Measurements from ENCODE around the gene CACNA2D2.
A peak's percentile ranks its signal among the peaks of the same experiment; 100 is the strongest.

Gene CACNA2D2

DNA sequence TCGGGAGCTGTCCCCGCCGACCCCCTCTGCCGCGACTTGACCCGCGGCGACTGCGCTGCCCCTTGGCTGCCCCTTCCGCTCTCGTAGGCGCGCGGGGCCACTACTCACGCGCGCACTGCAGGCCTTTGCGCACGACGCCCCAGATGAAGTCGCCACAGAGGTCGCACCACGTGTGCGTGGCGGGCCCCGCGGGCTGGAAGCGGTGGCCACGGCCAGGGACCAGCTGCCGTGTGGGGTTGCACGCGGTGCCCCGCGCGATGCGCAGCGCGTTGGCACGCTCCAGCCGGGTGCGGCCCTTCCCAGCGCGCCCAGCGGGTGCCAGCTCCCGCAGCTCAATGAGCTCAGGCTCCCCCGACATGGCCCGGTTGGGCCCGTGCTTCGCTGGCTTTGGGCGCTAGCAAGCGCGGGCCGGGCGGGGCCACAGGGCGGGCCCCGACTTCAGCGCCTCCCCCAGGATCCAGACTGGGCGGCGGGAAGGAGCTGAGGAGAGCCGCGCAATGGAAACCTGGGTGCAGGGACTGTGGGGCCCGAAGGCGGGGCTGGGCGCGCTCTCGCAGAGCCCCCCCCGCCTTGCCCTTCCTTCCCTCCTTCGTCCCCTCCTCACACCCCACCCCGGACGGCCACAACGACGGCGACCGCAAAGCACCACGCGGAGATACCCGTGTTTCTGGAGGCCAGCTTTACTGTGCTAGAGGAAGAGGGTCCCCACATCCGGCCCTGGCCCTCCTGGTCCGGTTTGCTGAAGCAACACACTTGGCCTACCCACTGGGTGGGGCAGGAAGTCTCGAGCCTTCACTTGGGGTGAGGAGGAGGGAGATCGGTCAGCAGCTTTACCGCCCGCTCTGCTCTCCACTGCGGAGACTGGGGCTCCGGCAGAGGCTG lies 162.7 kb downstream of the CACNA2D2 start, which contains the start of gene RASSF1:
Gene RASSF1, minus strand, starts transcription at position 389 of the 882 bp plus-strand sequence. Its CDS starts 31 bp downstream, at position 358.
- DNase-seq: no peak

DNA sequence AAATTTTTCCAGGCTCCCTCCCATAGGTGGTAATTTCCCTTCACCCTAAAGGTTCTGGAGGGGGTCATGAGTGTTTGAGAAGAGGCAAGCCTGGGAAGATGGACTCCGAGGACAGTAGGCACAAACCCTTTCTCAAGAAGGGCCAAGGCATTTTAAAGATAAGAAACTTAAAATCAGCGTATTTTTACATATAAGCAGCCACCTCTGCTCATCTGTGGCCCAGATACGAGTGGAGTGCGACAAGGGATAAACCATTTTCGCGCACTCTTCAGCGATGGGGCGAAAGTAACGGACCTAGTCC lies 163.3 kb downstream of the CACNA2D2 start:
- DNase-seq: no peak

DNA sequence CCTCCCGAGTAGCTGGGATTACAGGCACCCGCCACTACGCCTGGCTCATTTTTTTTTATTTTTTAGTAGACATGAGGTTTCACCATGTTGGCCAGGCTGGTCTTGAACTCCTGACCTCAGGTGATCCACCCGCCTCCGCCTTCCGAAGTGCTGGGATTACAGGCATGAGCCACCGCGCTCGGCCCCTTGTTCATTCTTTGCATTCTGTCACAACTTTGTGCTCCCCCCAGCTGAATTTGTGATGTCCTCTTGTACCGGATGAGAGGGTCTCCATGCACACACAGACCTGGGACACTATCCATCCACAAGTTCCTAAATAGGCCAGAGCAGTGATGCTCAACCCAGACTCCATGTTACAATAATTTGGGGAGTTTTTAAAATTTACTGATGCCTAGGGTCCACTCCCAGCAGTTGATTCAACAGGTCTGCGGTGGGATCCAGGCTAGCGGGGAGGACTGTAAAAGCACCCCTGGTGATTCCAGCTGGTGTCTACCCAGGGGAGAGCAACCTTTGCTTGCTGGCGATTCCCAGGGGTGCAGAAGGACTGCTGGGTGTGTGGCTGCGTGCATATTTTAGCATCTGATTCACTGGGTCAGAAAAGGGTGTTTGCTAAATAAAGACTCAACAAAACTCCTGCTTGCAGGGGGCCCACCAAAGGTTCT lies 163.8 kb downstream of the CACNA2D2 start:
- no peak for DNase-seq

DNA sequence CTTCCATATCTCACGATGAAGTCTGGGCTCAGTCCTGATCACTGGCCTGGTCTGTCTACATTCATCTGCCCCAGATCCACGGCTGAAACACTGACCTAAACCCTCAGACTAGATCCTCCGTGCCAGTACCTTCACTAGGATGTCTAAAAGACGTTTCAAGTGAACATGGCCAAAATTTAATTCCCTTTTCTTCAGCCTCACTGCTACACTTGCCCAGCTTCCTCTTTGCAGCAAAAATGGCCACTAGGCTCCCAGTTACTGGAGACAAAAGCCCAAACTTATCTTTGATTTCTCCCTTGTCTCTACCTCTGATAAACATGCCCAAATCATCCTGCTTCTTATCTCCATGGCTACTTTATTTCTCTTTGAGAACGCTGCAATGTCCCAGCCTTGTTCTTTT lies 164.5 kb downstream of the CACNA2D2 start:
- no peak for DNase-seq

DNA sequence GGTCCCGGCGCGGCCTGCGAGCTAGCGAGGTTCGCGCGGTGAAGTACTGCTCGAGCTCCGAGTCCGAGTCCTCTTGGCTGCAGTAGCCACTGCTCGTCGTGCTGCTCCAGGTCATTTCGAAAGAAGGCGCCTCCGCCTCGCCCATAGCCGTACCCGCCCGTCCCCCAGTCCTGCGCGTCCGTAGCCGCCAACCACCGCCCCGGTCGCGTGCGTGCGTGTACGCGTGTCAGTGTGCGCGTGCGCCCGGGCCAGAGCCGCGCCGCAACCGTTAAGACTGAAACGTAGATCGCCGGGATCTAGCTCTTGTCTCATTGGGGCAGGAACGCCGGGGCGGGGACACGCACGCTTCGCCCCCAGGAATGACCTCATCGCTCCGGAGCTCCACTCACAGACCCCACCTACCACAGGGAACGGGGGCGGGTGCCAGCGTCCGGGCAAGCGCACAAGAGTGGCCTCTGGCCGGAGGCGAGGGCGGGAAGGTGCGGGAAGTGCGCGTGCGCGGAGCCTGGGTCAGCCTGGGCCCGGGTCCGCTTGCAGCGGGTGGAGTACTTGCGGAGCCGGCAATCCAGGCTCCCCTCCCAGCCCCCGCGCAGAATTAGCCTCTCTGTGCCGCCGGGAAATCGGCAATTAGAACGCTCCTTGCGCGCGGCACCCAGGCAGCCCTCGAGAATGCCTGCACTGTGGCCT lies 166.1 kb downstream of the CACNA2D2 start:
- DNase-seq: peak; percentile 80 to 95

GRCh38 chr3:50336452-50337174 lies 166.8 kb downstream of the CACNA2D2 start:
- DNase-seq: no peak

DNA sequence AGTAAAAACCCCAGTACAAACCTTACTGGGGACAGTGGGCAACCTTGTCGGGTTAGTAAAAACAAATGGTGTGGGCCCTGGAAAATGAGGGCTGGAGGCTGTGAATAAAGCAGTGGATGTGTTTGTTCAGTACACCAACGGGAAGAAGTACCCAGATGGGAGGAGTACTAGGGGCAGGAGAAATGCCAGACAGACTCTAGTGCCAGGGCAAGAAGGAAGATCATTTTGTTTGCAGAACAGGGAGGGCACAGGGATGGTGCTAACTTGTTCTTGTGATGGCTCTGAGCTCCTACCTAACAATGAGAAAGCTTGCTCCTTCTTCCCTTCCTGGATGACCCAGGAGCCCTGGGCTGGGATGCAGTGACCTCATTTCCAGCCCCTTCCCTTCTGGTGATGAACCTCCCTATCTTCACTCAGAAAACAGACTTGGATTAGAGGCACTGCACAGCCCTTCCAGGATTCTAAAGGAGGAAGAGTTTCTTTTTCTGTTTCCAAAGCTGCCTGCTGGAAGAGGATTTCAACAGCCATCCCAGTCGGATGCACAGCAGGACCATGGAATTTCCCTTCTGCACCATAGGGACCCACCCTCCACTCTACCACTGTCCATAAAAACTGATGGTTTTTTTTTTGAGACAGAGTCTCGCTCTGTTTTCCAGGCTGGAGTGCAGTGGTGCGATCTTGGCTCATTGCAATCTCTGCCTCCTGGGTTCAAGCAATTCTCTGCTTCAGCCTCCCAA lies 168.9 kb downstream of the CACNA2D2 start:
- no peak for DNase-seq

GRCh38 chr3:50333744-50334328 lies 169.6 kb downstream of the CACNA2D2 start:
- no peak for DNase-seq

- no peak for DNase-seq
Measured at GRCh38 chr3:50331364-50331907, 172.0 kb downstream of the CACNA2D2 start.

DNA sequence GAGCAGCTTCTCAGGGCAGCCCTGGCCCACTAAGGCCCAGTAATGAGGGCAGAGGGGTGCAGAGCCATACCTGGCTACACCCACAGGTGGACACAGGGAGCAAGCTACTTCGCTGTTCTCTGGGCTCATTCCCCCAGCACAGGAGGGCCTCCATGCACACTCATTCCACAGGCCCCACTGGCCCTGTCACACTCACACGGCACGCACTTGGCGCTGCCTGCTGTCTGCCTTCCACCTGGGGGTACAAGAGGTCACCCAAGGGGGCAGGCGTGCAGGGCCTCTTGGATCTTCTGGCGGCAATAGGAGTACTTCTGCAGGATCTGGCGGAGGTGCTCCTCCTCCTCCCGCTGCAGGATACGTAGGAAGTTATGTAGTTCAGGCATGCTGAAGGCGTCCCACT lies 173.1 kb downstream of the CACNA2D2 start:
- DNase-seq: no peak

GRCh38 chr3:50327943-50328691 lies 175.3 kb downstream of the CACNA2D2 start, which contains the start of gene TUSC2:
TUSC2 (minus strand) TSS chr3:50328223; CDS start chr3:50328099, 124 bp downstream.
- DNase-seq: peak; percentile 31 to 93

DNA sequence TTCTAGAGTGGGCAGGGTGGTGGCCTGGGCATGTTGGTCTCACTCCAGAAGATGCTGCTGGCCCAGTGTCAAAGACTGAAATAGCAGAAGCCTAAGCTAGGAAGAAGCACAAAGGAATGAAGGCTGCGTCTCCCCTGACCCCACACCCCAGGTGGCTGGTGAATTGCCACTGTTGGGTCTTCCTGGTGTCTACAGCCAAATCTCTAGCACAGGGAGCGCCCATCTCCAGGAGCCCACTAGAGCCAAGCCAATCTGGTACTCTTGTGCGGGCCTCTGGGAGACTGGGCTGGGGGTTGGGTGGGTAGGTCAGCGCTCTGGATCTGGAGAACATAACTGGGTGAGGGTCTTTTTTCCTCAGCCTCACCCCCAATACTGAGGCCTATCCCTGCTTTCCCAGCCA lies 176.3 kb downstream of the CACNA2D2 start:
- no peak for DNase-seq

- no peak for DNase-seq
Measured at GRCh38 chr3:50326182-50326541, 177.3 kb downstream of the CACNA2D2 start.

DNA sequence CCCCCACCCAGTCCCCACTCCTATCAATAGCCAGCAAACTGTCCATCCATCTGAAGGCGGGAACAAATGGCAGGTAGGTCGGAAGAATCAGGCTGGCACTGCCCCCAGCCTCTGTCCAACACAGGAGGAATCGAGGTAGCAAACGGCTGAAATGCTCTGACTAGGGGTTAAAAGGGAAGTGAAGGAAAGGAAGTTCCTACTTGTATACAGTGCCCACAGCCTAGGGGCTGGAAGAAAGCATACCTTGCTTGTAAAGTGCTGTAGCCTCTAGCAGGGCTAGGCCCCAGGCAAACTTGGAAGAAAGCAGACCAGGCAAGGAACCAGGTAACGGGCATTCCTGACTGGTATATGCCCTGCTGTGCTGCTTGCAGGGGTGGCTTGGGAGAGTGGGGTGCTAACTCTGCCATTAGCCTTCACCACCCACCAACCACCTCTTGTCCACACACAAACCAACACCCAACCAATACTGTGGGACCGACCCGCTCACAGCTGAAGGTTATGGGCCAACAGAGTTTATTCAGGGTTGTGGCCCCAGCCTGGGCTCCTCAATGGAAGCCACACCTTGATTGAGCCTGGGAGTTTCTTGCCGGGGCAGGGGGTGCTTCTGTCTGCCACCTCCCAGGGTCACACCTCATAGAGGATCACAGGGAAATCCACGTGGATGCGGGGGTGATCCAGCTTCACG lies 177.8 kb downstream of the CACNA2D2 start:
- no peak for DNase-seq

- no peak for DNase-seq
Measured at GRCh38 chr3:50325113-50325480, 178.3 kb downstream of the CACNA2D2 start.

- DNase-seq: peak in 1 of 2 experiments; percentile 65
Measured at GRCh38 chr3:50324351-50325112, 178.9 kb downstream of the CACNA2D2 start.

DNA sequence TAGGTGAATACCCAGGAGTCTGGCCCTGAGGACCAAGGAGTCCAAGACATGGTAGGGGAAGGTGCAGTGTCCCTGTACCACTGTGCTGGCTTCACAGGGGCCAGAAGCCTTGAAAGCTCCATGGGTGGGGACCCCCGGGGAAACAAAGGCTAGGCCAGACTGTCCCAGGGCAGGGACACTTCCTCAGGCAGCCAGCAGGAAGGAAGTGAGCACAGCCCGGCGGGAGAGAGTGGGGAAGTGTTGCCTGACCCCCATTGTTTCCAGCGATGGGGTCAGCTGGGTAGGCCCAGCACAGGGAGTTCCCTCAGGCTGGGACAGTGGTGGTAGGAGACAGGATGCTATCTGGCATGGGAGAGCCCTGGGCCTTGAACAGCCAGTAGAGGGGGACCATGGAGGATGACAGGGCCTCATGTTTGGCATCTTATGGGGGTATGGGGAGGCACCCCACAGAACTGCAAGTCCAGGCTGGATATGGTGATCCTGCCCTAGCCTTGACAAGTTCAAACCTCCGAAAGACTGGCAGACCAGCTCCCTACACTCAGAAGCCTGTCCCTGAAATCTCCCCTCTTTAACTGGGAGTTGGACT lies 179.7 kb downstream of the CACNA2D2 start:
- DNase-seq: no peak

DNA sequence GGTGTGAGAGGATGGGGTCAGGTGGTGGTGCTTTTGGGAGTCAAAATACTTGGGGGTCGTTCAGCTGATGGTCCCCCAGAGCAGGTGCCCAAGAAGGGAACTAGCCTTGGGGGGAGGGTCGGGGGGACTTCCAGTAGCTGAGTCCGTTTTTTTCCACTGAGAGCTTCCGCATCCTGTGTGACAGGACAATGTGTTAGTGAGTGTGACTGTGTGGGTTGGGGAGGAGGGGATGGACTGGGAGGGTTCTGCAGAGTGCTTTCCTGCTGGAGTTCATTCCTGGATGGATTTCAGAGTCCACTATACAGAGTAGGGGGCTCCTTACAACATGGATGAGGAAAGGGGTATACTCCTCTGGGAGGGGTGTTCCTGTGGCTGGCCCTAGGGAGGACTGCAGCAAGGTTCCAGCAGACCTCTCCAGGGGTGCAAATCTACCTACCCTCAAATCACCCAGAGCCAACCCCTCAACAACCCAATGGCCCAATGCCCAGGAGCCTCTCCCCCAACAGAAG lies 180.3 kb downstream of the CACNA2D2 start:
- no peak for DNase-seq

All from NCI-H446 (cell line).